ENCODE results near the gene ATAD3B. TPM values are rescaled to one million over a fixed set of nuclear protein-coding genes. Genes with fewer than 3 reads are reported as not detected.
"Not testable (repeated sequence)": the region's sequence is repeated elsewhere in the genome, so short reads cannot be mapped to it uniquely, and the experiment has no call there.

The ATAD3B gene
- total RNA-seq, 1 experiment from 2014 or later, result 46.9 TPM

GRCh38 chr1:1452882-1453281 is 18.7 kb upstream of the ATAD3B start:
- no peak for DNase-seq (ENCODE audit: unreplicated experiment)
- Mint-ChIP-seq H3K27me3 (ENCODE audit: insufficient read depth, unreplicated experiment) (peaks cover 15% of the 10 kb centered on the region), H3K36me3 (ENCODE audit: insufficient read depth, unreplicated experiment) (no peaks in the 10 kb centered on the region), H3K27ac (ENCODE audit: low read depth, unreplicated experiment) (no peak overlapping the region), H3K4me3 (ENCODE audit: unreplicated experiment) (no peak overlapping the region), H3K4me1 (ENCODE audit: insufficient read depth, unreplicated experiment) (no peaks in the 10 kb centered on the region), H3K9me3 (ENCODE audit: unreplicated experiment) (no peaks in the 10 kb centered on the region)
- no peak for TF ChIP-seq CTCF (IDR thresholded peaks at IDR 0.05; ENCODE audit: unreplicated experiment)
- ChIA-PET POLR2A (no interaction called here), CTCF (no interaction called here)
- intact Hi-C loops (cut with micrococcal nuclease), result no loop called here
- no TSS peak for BruUV-seq (replicated peaks)

- intact Hi-C loops (cut with micrococcal nuclease); H3K4me3 Mint-ChIP-seq (ENCODE audit: unreplicated experiment); H3K36me3 Mint-ChIP-seq (ENCODE audit: insufficient read depth, unreplicated experiment); DNase-seq (ENCODE audit: unreplicated experiment); CTCF ChIA-PET; H3K9me3 Mint-ChIP-seq (ENCODE audit: unreplicated experiment); H3K4me1 Mint-ChIP-seq (ENCODE audit: insufficient read depth, unreplicated experiment); H3K27me3 Mint-ChIP-seq (ENCODE audit: insufficient read depth, unreplicated experiment); H3K27ac Mint-ChIP-seq (ENCODE audit: low read depth, unreplicated experiment); BruUV-seq (replicated peaks); POLR2A ChIA-PET: not testable (repeated sequence)
Measured at GRCh38 chr1:1454286-1455056, 17.1 kb upstream of the ATAD3B start.

- DNase-seq (ENCODE audit: unreplicated experiment), result no peak
- ChIA-PET CTCF (no interaction called here), POLR2A (no interaction called here)
- Mint-ChIP-seq H3K27ac (ENCODE audit: low read depth, unreplicated experiment) (no peak overlapping the region), H3K36me3 (ENCODE audit: insufficient read depth, unreplicated experiment) (no peaks in the 10 kb centered on the region), H3K27me3 (ENCODE audit: insufficient read depth, unreplicated experiment) (no peaks in the 10 kb centered on the region), H3K9me3 (ENCODE audit: unreplicated experiment) (no peaks in the 10 kb centered on the region), H3K4me3 (ENCODE audit: unreplicated experiment) (no peak overlapping the region), H3K4me1 (ENCODE audit: insufficient read depth, unreplicated experiment) (no peaks in the 10 kb centered on the region)
- intact Hi-C loops (cut with micrococcal nuclease), result no loop called here
- no peak for TF ChIP-seq CTCF (IDR thresholded peaks at IDR 0.05; ENCODE audit: unreplicated experiment)
- no TSS peak for BruUV-seq (replicated peaks)
Measured at GRCh38 chr1:1455366-1455884, 16.1 kb upstream of the ATAD3B start.

GRCh38 chr1:1455934-1456333 is 15.6 kb upstream of the ATAD3B start:
- DNase-seq (ENCODE audit: unreplicated experiment); H3K27ac Mint-ChIP-seq (ENCODE audit: low read depth, unreplicated experiment); POLR2A ChIA-PET; H3K36me3 Mint-ChIP-seq (ENCODE audit: insufficient read depth, unreplicated experiment); H3K4me3 Mint-ChIP-seq (ENCODE audit: unreplicated experiment); CTCF ChIA-PET; H3K9me3 Mint-ChIP-seq (ENCODE audit: unreplicated experiment); BruUV-seq (replicated peaks); intact Hi-C loops (cut with micrococcal nuclease); H3K27me3 Mint-ChIP-seq (ENCODE audit: insufficient read depth, unreplicated experiment); H3K4me1 Mint-ChIP-seq (ENCODE audit: insufficient read depth, unreplicated experiment): not testable (repeated sequence)

- CTCF ChIA-PET; H3K9me3 Mint-ChIP-seq (ENCODE audit: unreplicated experiment): not testable (repeated sequence)
Measured at GRCh38 chr1:1456683-1457255, 14.8 kb upstream of the ATAD3B start.

GRCh38 chr1:1459156-1459555 is 12.4 kb upstream of the ATAD3B start:
- H3K4me3 Mint-ChIP-seq (ENCODE audit: unreplicated experiment); H3K27me3 Mint-ChIP-seq (ENCODE audit: insufficient read depth, unreplicated experiment); H3K36me3 Mint-ChIP-seq (ENCODE audit: insufficient read depth, unreplicated experiment); H3K4me1 Mint-ChIP-seq (ENCODE audit: insufficient read depth, unreplicated experiment); POLR2A ChIA-PET; DNase-seq (ENCODE audit: unreplicated experiment); BruUV-seq (replicated peaks); H3K9me3 Mint-ChIP-seq (ENCODE audit: unreplicated experiment); intact Hi-C loops (cut with micrococcal nuclease); H3K27ac Mint-ChIP-seq (ENCODE audit: low read depth, unreplicated experiment): not testable (repeated sequence)
- CTCF ChIA-PET, result interaction anchor here (0.6 kb wide), 1 partner anchor 208 kb away, joined by 3 read pairs; no protein-coding TSS in a partner anchor

More at GRCh38 chr1:1456683-1457255, 14.8 kb upstream of the ATAD3B start:
- H3K27me3 Mint-ChIP-seq (ENCODE audit: insufficient read depth, unreplicated experiment); intact Hi-C loops (cut with micrococcal nuclease); DNase-seq (ENCODE audit: unreplicated experiment); H3K4me1 Mint-ChIP-seq (ENCODE audit: insufficient read depth, unreplicated experiment); BruUV-seq (replicated peaks); H3K27ac Mint-ChIP-seq (ENCODE audit: low read depth, unreplicated experiment); H3K4me3 Mint-ChIP-seq (ENCODE audit: unreplicated experiment); H3K36me3 Mint-ChIP-seq (ENCODE audit: insufficient read depth, unreplicated experiment): not testable (repeated sequence)
- POLR2A ChIA-PET, result interaction anchor here (0.6 kb wide), 1 partner anchor 174 kb away, joined by 5 read pairs; no protein-coding TSS in a partner anchor

- H3K36me3 Mint-ChIP-seq (ENCODE audit: insufficient read depth, unreplicated experiment); CTCF ChIA-PET; POLR2A ChIA-PET; intact Hi-C loops (cut with micrococcal nuclease); DNase-seq (ENCODE audit: unreplicated experiment); H3K4me1 Mint-ChIP-seq (ENCODE audit: insufficient read depth, unreplicated experiment); H3K9me3 Mint-ChIP-seq (ENCODE audit: unreplicated experiment); H3K27me3 Mint-ChIP-seq (ENCODE audit: insufficient read depth, unreplicated experiment); H3K27ac Mint-ChIP-seq (ENCODE audit: low read depth, unreplicated experiment); BruUV-seq (replicated peaks); H3K4me3 Mint-ChIP-seq (ENCODE audit: unreplicated experiment): not testable (repeated sequence)
Measured at GRCh38 chr1:1459711-1460110, 11.9 kb upstream of the ATAD3B start.

Data from MCF 10A (cell line).